Activated naive CD4-positive, alpha-beta T cell treated with anti-CD3 and anti-CD28 coated beads for 36 hours (primary cell): ENCODE results near the gene GSTT2. TPM values are rescaled to one million over a fixed set of nuclear protein-coding genes. Genes with fewer than 3 reads are reported as not detected.
"Not testable (repeated sequence)": the region's sequence is repeated elsewhere in the genome, so short reads cannot be mapped to it uniquely, and the experiment has no call there.

ENCODE experiments used
- CTCF ChIA-PET: fragments of 350-600 bp; sonication (Branson Sonifier 250); formaldehyde crosslinking; loops from one replicate; lab custom pipeline; 2021; ENCODE audit warnings: antibody characterized with exemption; lab: Charles Lee
- DNase-seq: peaks from one replicate; pipeline ENCODE4 v3.0.0-alpha.2; 2020
- H3K27ac Mint-ChIP-seq: one replicate; pipeline ENCODE4 v1.8.0; 2021; ENCODE audit warnings: mild to moderate bottlenecking, mixed read lengths
- H3K27me3 Mint-ChIP-seq: one replicate; pipeline ENCODE4 v1.8.0; 2021; ENCODE audit warnings: low read depth, mixed read lengths
- H3K36me3 Mint-ChIP-seq: one replicate; pipeline ENCODE4 v1.8.0; 2021; ENCODE audit warnings: low read depth, mixed read lengths
- H3K4me1 Mint-ChIP-seq: one replicate; pipeline ENCODE4 v1.8.0; 2021; ENCODE audit warnings: low read depth, mixed read lengths
- H3K4me3 Mint-ChIP-seq: one replicate; pipeline ENCODE4 v1.8.0; 2021; ENCODE audit warnings: mild to moderate bottlenecking, moderate library complexity, mixed read lengths
- H3K9me3 Mint-ChIP-seq: one replicate; pipeline ENCODE4 v1.8.0; 2021; ENCODE audit warnings: mixed read lengths
- intact Hi-C: fragments of 100-400 bp; cut with micrococcal nuclease; formaldehyde crosslinking; loops from one replicate; pipeline ENCODE4 v1.15.1; 2023
- total RNA-seq, 2 experiments: library from RNA; stranded (reverse); gene quantifications; one replicate each; pipeline ENCODE4 v1.2.3, GENCODE V29; 2021

GSTT2 gene
- total RNA-seq, 2 experiments from 2014 or later, result not detected

GRCh38 chr22:23956301-23956900 lies 23.5 kb upstream of the GSTT2 start:
- intact Hi-C loops, result loop anchor here (5.0 kb wide), 1 partner anchor 94 kb away; no protein-coding TSS in a partner anchor
- DNase-seq, result peak; percentile 91
- not testable (repeated sequence) for H3K4me3 Mint-ChIP-seq, H3K9me3 Mint-ChIP-seq, H3K27ac Mint-ChIP-seq, H3K27me3 Mint-ChIP-seq, H3K36me3 Mint-ChIP-seq, H3K4me1 Mint-ChIP-seq
- CTCF ChIA-PET, result interaction anchor here (0.6 to 0.7 kb wide), 2 partner anchors 94 to 278 kb away, joined by 3 to 4 read pairs; no protein-coding TSS in a partner anchor

- H3K36me3 Mint-ChIP-seq, H3K27me3 Mint-ChIP-seq, DNase-seq, H3K27ac Mint-ChIP-seq, H3K4me3 Mint-ChIP-seq, CTCF ChIA-PET, H3K4me1 Mint-ChIP-seq, intact Hi-C loops, H3K9me3 Mint-ChIP-seq: not testable (repeated sequence)
Measured at GRCh38 chr22:23961084-23961771, 18.7 kb upstream of the GSTT2 start, which contains the start of gene GSTT2B. Gene GSTT2B, minus strand, starts transcription at chr22:23961195. Its CDS starts 64 bp downstream, at chr22:23961131.

- CTCF ChIA-PET, H3K4me3 Mint-ChIP-seq, intact Hi-C loops, H3K27me3 Mint-ChIP-seq, DNase-seq, H3K9me3 Mint-ChIP-seq, H3K27ac Mint-ChIP-seq: not testable (repeated sequence)
- H3K4me1 Mint-ChIP-seq, result peaks cover 16% of the 10 kb centered on the region
- H3K36me3 Mint-ChIP-seq, result peaks cover 13% of the 10 kb centered on the region
Measured at GRCh38 chr22:23966094-23966493, 13.8 kb upstream of the GSTT2 start.

- intact Hi-C loops, DNase-seq, H3K27ac Mint-ChIP-seq, H3K4me3 Mint-ChIP-seq, H3K9me3 Mint-ChIP-seq, CTCF ChIA-PET, H3K27me3 Mint-ChIP-seq: not testable (repeated sequence)
- Mint-ChIP-seq H3K36me3 (peaks cover 15% of the 10 kb centered on the region), H3K4me1 (peaks cover 16% of the 10 kb centered on the region)
Measured at GRCh38 chr22:23966568-23966967, 13.4 kb upstream of the GSTT2 start, which contains the start of gene DDTL. Gene DDTL, plus strand, starts transcription at chr22:23966888. Its CDS starts 27 bp downstream, at chr22:23966915.

- H3K4me1 Mint-ChIP-seq, result peaks cover 19% of the 10 kb centered on the region
- H3K9me3 Mint-ChIP-seq, result no peaks in the 10 kb centered on the region
- H3K27me3 Mint-ChIP-seq, result no peaks in the 10 kb centered on the region
- H3K36me3 Mint-ChIP-seq, result peaks cover 19% of the 10 kb centered on the region
- intact Hi-C loops, result no loop called here
- no peak for DNase-seq
- H3K27ac Mint-ChIP-seq, result no peak overlapping the region
- no peak overlapping the region for H3K4me3 Mint-ChIP-seq
- CTCF ChIA-PET, result no interaction called here
Measured at GRCh38 chr22:23969071-23969470, 10.9 kb upstream of the GSTT2 start.

- intact Hi-C loops, result no loop called here
- H3K36me3 Mint-ChIP-seq, result peaks cover 19% of the 10 kb centered on the region
- peak overlapping the region; percentile 0 for H3K4me3 Mint-ChIP-seq
- no peak for DNase-seq
- H3K27ac Mint-ChIP-seq, result no peak overlapping the region
- CTCF ChIA-PET, result no interaction called here
- no peaks in the 10 kb centered on the region for H3K9me3 Mint-ChIP-seq
- no peaks in the 10 kb centered on the region for H3K27me3 Mint-ChIP-seq
- H3K4me1 Mint-ChIP-seq, result peaks cover 19% of the 10 kb centered on the region
Measured at GRCh38 chr22:23970201-23970641, 9.7 kb upstream of the GSTT2 start.

- CTCF ChIA-PET, result no interaction called here
- peak overlapping the region; percentile 7 for H3K4me3 Mint-ChIP-seq
- H3K9me3 Mint-ChIP-seq, result no peaks in the 10 kb centered on the region
- peaks cover 19% of the 10 kb centered on the region for H3K36me3 Mint-ChIP-seq
- peaks cover 19% of the 10 kb centered on the region for H3K4me1 Mint-ChIP-seq
- DNase-seq, result no peak
- intact Hi-C loops, result no loop called here
- H3K27ac Mint-ChIP-seq, result peak overlapping the region; percentile 41
- H3K27me3 Mint-ChIP-seq, result no peaks in the 10 kb centered on the region
Measured at GRCh38 chr22:23970816-23971486, 9.0 kb upstream of the GSTT2 start.

GRCh38 chr22:23971927-23972326 lies 8.0 kb upstream of the GSTT2 start:
- DNase-seq, intact Hi-C loops, H3K4me3 Mint-ChIP-seq, H3K9me3 Mint-ChIP-seq, H3K27me3 Mint-ChIP-seq, CTCF ChIA-PET: not testable (repeated sequence)
- Mint-ChIP-seq H3K27ac (peak overlapping the region; percentile 13), H3K4me1 (peaks cover 19% of the 10 kb centered on the region), H3K36me3 (peaks cover 19% of the 10 kb centered on the region)

- CTCF ChIA-PET, H3K27ac Mint-ChIP-seq, H3K4me3 Mint-ChIP-seq, H3K9me3 Mint-ChIP-seq, H3K27me3 Mint-ChIP-seq, intact Hi-C loops, DNase-seq: not testable (repeated sequence)
- Mint-ChIP-seq H3K4me1 (peaks cover 15% of the 10 kb centered on the region), H3K36me3 (peaks cover 15% of the 10 kb centered on the region)
Measured at GRCh38 chr22:23974345-23974744, 5.6 kb upstream of the GSTT2 start, which contains the start of gene DDT. Gene DDT, minus strand, starts transcription at chr22:23974441. Its CDS starts 27 bp downstream, at chr22:23974414.

- H3K4me3 Mint-ChIP-seq, H3K9me3 Mint-ChIP-seq, H3K27me3 Mint-ChIP-seq, H3K27ac Mint-ChIP-seq, CTCF ChIA-PET, DNase-seq, intact Hi-C loops: not testable (repeated sequence)
- peaks cover 11% of the 10 kb centered on the region for H3K4me1 Mint-ChIP-seq
- H3K36me3 Mint-ChIP-seq, result peaks cover 12% of the 10 kb centered on the region
Measured at GRCh38 chr22:23974836-23975352, 5.0 kb upstream of the GSTT2 start.

- CTCF ChIA-PET, H3K27me3 Mint-ChIP-seq, H3K4me1 Mint-ChIP-seq, H3K9me3 Mint-ChIP-seq, DNase-seq, H3K36me3 Mint-ChIP-seq, H3K27ac Mint-ChIP-seq, intact Hi-C loops, H3K4me3 Mint-ChIP-seq: not testable (repeated sequence)
Measured at GRCh38 chr22:23977304-23977703, 2.6 kb upstream of the GSTT2 start.

GRCh38 chr22:23980567-23980966 lies 633 bp downstream of the GSTT2 start:
- H3K4me1 Mint-ChIP-seq, CTCF ChIA-PET, H3K9me3 Mint-ChIP-seq, H3K27me3 Mint-ChIP-seq, H3K27ac Mint-ChIP-seq, DNase-seq, H3K36me3 Mint-ChIP-seq, H3K4me3 Mint-ChIP-seq: not testable (repeated sequence)
- intact Hi-C loops, result loop anchor here (5.0 kb wide), 1 partner anchor 197 kb away; no protein-coding TSS in a partner anchor
